Right lobe of liver (tissue), 4 donors: ENCODE results near the gene SHISAL2A.

Source experiments
- CTCF ChIP-seq, 4 donors: fragments of 200-600 bp in 3 of 4; fragments of 450-650 bp in 1 of 4; IDR thresholded peaks; one replicate each; pipeline versions ENCODE4 v1.5.1 to v1.8.0; 2016 to 2022; ENCODE audit warnings: antibody characterized with exemption in 4 of 4, mild to moderate bottlenecking in 2 of 4
- POLR2A ChIP-seq: fragments of 450-650 bp; IDR thresholded peaks from one replicate; pipeline ENCODE4 v1.6.1; 2017; ENCODE audit warnings: antibody characterized with exemption, mild to moderate bottlenecking
- donor health status: DM: no; HTN: no; CAD: no.
- donor health status: DM: no; HTN: no; CAD: no.
- donor health status: DM: no; HTN: yes; CAD: no.

DNA sequence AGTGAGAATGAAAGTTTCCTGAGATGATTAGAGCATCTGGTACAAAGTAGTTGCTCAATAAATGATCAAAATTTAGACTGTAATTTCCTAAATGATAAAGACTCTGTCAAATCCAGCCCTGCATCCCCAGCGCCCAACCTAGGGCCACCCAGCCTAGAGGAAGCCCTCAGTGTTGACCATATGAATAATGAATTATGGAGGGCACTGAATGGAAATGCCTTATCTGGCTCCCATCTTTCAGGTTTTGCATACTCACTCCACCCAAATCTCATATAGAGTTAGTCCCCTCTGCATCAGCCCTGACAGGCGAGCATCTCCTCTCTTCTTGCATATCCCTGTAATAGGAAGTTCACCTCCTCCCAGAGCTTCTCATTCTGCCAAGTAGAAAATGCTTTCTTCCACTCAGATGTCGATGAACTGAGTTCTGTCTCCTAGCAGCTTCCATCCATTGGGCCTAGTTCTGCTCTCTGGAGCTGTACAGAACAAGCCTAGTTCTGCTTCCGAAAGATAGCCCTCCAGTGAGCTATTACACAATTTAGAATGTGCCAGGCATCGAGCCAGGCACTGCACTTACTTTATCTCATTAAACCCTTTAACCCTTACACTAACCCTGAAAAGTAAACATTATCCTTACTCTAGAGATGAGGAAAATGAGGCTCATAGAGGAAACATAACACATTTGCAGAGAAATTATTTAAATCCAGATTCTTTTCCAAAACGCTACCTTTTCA, 44.3 kb downstream of the SHISAL2A start:
- TF ChIP-seq CTCF (IDR thresholded peaks at IDR 0.05): no peak
- TF ChIP-seq POLR2A: no peak
